AG10803 (cell line): Measurements from ENCODE around the gene IRGC.
A peak's percentile ranks its signal among the peaks of the same experiment; 100 is the strongest.
"Not testable (repeated sequence)": the region's sequence is repeated elsewhere in the genome, so short reads cannot be mapped to it uniquely, and the experiment has no call there.

Source experiments
- DNase-seq: peaks from one replicate; pipeline ENCODE4 v3.0.0; 2010; ENCODE audit warnings: low read depth
- H3K4me3 ChIP-seq: 2 replicates; pipeline ENCODE4 v1.5.1; 2011; ENCODE audit warnings: mild to moderate bottlenecking, low read length, control low read depth
- CTCF ChIP-seq: conservative IDR thresholded peaks from 2 replicates; pipeline ENCODE4 v1.5.1; 2011; ENCODE audit warnings: mild to moderate bottlenecking, low read length, control low read depth, inconsistent platforms

IRGC gene

DNA sequence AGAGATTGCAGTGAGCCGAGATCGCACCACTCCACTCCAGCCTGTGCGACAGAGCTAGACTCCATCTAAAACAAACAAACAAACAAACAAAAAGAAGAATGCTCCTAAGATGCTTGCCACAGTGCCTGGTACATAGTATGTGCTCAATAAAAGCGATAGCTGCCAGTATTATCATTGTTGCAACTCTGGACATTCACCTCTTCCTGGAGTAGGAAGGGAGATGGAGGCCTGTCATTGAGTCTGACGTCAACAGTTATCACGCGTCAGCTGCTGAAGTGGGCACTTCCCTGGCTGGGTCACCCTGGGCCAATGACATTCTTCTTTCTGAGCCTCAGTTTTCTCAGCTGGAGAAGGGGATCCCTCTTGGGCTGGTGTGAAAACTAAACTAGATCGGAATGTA is 41.7 kb upstream of the IRGC start:
- no peak for TF ChIP-seq CTCF
- DNase-seq: no peak
- no peak overlapping the region for H3K4me3 ChIP-seq

DNA sequence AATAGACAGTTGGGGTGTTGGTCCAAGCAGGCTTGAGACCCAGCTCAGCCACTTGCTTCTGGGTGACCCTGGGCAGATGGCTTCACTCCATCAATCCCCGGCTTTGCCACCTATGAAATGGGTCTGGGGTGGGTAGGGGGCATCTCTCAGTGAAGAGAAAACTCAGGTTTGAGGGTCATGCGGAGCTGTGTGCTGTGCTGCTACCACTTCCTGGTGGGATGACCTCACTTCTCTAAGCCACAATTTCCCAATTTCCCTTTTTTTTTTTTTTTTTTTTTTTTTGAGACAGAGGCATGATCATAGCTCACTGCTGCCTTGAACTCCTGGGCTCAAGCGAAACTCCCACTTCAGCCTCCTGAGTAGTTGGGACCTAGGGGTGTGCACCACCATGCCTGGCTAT is 41.3 kb upstream of the IRGC start:
- TF ChIP-seq CTCF: no peak
- no peak overlapping the region for H3K4me3 ChIP-seq
- peak; percentile 59 for DNase-seq

GRCh38 chr19:43675269-43675879 is 40.5 kb upstream of the IRGC start:
- H3K4me3 ChIP-seq: no peak overlapping the region
- peak; percentile 30 for DNase-seq
- no peak for TF ChIP-seq CTCF

DNA sequence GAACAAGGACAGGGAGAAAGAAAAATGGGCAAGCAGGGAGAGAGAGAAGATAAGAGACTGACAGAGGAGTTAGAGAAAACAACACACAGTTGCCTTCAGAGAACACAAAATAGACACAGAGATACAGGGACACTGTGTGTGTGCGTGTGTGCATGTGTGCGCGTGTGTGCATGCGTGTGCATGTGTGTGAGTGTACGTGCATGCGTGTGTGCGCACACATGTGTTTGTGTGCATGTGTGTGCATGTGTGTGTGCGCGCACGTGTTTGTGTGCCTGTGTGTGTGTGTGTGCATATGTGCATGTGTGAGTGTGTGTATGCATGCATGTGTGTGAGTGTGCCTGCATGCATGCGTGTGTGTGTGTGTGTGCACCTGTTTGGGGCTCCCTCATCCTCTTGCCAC is 40.0 kb upstream of the IRGC start:
- no peak overlapping the region for H3K4me3 ChIP-seq
- TF ChIP-seq CTCF: no peak
- DNase-seq: no peak

GRCh38 chr19:43678512-43679261 is 37.2 kb upstream of the IRGC start:
- no peak for TF ChIP-seq CTCF

GRCh38 chr19:43681821-43682220 is 34.1 kb upstream of the IRGC start:
- H3K4me3 ChIP-seq: no peak overlapping the region
- no peak for DNase-seq
- TF ChIP-seq CTCF: no peak

More at GRCh38 chr19:43678512-43679261, 37.2 kb upstream of the IRGC start:
- no peak for DNase-seq
- no peak overlapping the region for H3K4me3 ChIP-seq

DNA sequence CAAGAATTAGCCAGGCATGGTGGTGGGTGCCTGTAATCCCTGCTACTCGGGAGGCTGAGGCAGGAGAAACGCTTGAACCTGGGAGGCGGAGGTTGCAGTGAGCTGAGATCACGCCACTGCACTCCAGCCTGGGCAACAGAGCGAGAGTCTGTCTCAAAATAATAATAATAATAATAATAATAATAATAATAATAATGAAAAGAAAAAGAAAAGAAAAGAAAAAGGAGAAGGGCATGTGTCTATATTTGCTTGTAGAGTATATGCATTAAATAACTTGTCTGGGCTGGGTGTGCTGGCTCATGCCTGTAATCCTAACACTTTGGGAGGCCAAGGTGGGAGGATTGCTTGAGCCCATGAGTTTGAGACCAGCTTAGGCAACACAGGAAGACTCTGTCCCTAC is 33.6 kb upstream of the IRGC start:
- H3K4me3 ChIP-seq, DNase-seq: not testable (repeated sequence)
